HEK293 (cell line): Measurements from ENCODE around the gene DDAH1.

Experiments used
- CTCF ChIP-seq: fragments of 450-650 bp; formaldehyde crosslinking; IDR thresholded peaks from 2 replicates; pipeline ENCODE4 v1.5.1; 2016; ENCODE audit warnings: missing biosample characterization, missing genetic modification characterization
- ZNF18 ChIP-seq: fragments of 450-650 bp; formaldehyde crosslinking; IDR thresholded peaks from 2 replicates; pipeline ENCODE4 v1.5.1; 2016; ENCODE audit warnings: missing biosample characterization, missing genetic modification characterization
- ZNF311 ChIP-seq: fragments of 450-650 bp; formaldehyde crosslinking; IDR thresholded peaks from 2 replicates; pipeline ENCODE4 v1.5.1; 2017; ENCODE audit warnings: missing biosample characterization, missing genetic modification characterization, borderline replicate concordance
- TF ChIP-seq, protein P1 (sequence below): fragments of 450-650 bp; formaldehyde crosslinking; IDR thresholded peaks from 2 replicates; pipeline ENCODE4 v1.5.1; 2016; ENCODE audit warnings: missing biosample characterization, missing genetic modification characterization
- TF ChIP-seq, protein P2 (sequence below): fragments of 450-650 bp; IDR thresholded peaks from 2 replicates; pipeline ENCODE4 v1.5.1; 2018; ENCODE audit warnings: missing biosample characterization, mild to moderate bottlenecking, missing genetic modification characterization
- TF ChIP-seq, protein P3 (sequence below): fragments of 450-650 bp; formaldehyde crosslinking; IDR thresholded peaks from 2 replicates; pipeline ENCODE4 v1.5.1; 2016; ENCODE audit warnings: missing biosample characterization, missing genetic modification characterization

DNA sequence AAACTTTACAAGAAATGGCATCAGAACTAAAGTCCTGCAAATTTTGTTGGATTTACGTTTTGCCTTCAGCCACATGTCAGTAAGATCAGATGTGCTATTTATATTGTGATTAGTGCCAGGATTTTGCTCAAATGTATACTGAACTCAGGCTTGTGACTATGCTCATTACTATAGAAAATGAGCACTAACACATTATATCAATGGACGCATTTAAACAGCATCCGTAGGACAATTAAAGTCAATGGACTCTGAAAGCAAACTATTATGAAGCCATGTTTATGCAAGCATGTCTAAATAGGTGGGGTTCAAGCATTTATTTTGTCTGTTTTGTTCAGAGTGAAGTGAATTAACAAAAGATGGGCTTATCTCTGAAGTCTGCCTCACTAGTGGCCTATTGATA, 20.6 kb upstream of the DDAH1 start:
- no peak for TF ChIP-seq ZNF18 (tag by site-specific recombination)
- TF ChIP-seq CTCF (tag by site-specific recombination), result no peak
- TF ChIP-seq, protein P1, sequence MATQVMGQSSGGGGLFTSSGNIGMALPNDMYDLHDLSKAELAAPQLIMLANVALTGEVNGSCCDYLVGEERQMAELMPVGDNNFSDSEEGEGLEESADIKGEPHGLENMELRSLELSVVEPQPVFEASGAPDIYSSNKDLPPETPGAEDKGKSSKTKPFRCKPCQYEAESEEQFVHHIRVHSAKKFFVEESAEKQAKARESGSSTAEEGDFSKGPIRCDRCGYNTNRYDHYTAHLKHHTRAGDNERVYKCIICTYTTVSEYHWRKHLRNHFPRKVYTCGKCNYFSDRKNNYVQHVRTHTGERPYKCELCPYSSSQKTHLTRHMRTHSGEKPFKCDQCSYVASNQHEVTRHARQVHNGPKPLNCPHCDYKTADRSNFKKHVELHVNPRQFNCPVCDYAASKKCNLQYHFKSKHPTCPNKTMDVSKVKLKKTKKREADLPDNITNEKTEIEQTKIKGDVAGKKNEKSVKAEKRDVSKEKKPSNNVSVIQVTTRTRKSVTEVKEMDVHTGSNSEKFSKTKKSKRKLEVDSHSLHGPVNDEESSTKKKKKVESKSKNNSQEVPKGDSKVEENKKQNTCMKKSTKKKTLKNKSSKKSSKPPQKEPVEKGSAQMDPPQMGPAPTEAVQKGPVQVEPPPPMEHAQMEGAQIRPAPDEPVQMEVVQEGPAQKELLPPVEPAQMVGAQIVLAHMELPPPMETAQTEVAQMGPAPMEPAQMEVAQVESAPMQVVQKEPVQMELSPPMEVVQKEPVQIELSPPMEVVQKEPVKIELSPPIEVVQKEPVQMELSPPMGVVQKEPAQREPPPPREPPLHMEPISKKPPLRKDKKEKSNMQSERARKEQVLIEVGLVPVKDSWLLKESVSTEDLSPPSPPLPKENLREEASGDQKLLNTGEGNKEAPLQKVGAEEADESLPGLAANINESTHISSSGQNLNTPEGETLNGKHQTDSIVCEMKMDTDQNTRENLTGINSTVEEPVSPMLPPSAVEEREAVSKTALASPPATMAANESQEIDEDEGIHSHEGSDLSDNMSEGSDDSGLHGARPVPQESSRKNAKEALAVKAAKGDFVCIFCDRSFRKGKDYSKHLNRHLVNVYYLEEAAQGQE (tag by site-specific recombination), result no peak
- TF ChIP-seq, protein P2, sequence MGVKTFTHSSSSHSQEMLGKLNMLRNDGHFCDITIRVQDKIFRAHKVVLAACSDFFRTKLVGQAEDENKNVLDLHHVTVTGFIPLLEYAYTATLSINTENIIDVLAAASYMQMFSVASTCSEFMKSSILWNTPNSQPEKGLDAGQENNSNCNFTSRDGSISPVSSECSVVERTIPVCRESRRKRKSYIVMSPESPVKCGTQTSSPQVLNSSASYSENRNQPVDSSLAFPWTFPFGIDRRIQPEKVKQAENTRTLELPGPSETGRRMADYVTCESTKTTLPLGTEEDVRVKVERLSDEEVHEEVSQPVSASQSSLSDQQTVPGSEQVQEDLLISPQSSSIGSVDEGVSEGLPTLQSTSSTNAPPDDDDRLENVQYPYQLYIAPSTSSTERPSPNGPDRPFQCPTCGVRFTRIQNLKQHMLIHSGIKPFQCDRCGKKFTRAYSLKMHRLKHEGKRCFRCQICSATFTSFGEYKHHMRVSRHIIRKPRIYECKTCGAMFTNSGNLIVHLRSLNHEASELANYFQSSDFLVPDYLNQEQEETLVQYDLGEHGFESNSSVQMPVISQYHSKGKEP, result no peak
- no peak for TF ChIP-seq ZNF311 (tag by site-specific recombination)
- TF ChIP-seq, protein P3, sequence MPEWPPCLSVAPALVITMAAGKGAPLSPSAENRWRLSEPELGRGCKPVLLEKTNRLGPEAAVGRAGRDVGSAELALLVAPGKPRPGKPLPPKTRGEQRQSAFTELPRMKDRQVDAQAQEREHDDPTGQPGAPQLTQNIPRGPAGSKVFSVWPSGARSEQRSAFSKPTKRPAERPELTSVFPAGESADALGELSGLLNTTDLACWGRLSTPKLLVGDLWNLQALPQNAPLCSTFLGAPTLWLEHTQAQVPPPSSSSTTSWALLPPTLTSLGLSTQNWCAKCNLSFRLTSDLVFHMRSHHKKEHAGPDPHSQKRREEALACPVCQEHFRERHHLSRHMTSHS, result no peak
